Activated CD4-positive, CD25-positive, alpha-beta regulatory T cell treated with anti-CD3 and anti-CD28 coated beads, Interleukin-2, amount 50 U/mL, for 24 hours (primary cell): ENCODE results near the gene SLC50A1.
"Not testable (repeated sequence)": the region's sequence is repeated elsewhere in the genome, so short reads cannot be mapped to it uniquely, and the experiment has no call there.

ENCODE experiments used
- ATAC-seq, 2 donors: fragments of 150-1000 bp; cut with Tn5 transposase; one replicate each; pipeline ENCODE4 v1.10.0; 2021; ENCODE audit warnings: mild to moderate bottlenecking in 1 of 2, moderate library complexity in 1 of 2

SLC50A1 gene

GRCh38 chr1:155137154-155137949 lies 1.7 kb downstream of the SLC50A1 start:
- ATAC-seq, result no peak

DNA sequence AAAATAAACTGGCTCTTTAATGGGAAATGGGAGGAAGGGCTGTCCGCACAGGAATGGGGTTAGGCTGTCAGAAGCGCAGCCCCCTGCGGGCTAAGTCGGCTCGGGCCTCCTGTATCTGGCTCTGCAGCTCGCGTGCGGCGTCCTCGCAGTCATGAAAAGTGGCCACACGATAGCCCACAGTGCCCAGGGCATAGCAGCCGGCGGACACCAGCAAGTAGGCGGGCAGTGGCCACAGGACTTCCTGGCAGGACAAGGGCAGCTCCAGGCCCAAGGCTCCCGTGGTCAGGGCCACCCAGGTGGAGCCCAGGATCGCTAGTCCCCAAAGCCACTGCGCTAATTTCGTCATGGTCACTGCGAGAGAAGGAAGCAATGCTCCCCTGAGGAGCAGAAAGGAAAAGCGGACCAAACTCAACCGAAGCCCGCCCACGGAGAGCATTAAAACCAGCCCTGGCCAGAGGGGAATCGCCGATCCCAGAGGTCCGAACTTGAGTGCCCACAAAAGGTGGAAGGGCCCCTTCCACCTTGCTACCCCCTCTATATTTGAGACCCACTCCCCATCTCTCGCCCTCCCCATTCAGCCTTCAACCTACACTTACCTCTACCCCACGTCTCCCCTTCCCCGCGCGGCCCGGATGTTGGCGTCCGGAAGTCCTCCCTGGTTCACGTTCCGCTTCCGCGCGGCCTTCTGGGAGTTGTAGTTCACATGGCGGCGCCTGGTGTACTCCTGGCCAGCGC lies 4.4 kb downstream of the SLC50A1 start, which contains the start of gene DPM3:
Gene DPM3, minus strand, starts transcription at position 637 of the 735 bp plus-strand sequence. Its CDS starts 291 bp downstream, at position 346.
- ATAC-seq, result peak; percentile 77 to 82

GRCh38 chr1:155140630-155140953 lies 4.9 kb downstream of the SLC50A1 start:
- no peak for ATAC-seq

- ATAC-seq, result no peak
Observed at GRCh38 chr1:155141749-155142148, 6.1 kb downstream of the SLC50A1 start.

DNA sequence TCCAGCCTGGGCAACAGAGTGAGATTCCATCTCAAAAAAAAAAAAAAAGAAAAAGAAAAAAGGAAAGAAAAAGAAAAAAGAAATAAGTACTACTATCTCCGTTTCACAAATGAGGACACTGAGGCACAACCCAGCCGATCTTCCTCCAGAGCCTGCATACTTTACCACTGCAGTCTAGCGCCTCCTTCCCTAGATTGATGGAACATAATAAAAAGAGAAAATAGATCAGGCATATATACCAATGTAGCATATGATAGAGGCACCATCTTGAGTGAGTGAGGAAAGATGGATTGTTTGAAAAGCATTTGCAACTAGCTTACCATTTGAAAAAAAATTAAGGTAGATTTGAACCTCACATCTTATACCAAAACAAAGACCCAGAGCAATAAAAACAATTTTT lies 9.8 kb downstream of the SLC50A1 start:
- ATAC-seq, result no peak

DNA sequence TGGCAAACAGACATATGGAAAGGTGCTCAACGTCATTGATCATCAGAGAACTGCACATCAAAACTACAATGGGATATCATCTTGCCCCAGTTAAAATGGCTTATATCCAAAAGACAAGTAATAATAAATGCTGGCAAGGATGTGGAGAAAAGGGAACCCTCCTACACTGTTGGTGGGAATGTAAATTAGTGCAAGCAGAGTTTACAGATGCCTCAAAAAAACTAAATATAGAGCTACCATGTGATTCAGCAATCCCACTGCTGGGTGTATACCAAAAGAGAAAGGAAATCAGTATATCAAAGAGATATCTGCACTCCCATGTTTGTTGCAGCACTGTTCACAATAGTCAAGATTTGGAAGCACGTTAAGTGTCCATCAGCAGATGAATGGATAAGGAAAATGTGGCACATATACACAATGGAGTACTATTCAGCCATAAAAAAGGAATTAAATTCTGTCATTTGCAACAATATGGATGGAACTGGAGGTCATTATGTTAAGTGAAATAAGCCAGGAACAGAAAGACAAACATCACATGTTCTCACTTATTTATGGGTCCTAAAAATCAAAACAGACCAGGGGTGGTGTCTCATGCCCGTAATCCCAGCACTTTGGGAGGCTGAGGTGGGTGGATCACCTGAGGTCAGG lies 20.5 kb downstream of the SLC50A1 start:
- not testable (repeated sequence) for ATAC-seq

- no peak for ATAC-seq
Observed at GRCh38 chr1:155158991-155159390, 23.3 kb downstream of the SLC50A1 start.

- no peak for ATAC-seq
Observed at GRCh38 chr1:155160128-155160527, 24.5 kb downstream of the SLC50A1 start.

- ATAC-seq, result not testable (repeated sequence)
Observed at GRCh38 chr1:155162631-155163030, 27.0 kb downstream of the SLC50A1 start.

DNA sequence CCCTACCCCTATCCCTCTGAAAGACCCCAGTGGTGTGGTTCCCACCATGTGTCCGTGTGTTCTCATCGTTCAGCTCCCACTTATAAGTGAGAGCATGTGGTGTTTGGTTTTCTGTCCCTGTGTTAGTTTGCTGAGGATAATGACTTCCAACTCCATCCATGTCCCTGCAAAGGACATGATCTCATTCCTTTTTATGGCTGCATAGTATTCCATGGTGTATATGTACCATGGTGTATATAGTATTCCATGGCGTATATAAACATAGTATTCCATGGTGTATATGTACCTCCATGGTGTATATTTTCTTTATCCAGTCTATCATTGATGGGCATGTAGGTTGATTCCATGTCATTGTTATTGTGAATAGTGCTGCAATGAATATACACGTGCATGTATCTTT lies 28.1 kb downstream of the SLC50A1 start:
- ATAC-seq, result not testable (repeated sequence)

- not testable (repeated sequence) for ATAC-seq
Observed at GRCh38 chr1:155164625-155165024, 29.0 kb downstream of the SLC50A1 start.

- ATAC-seq, result no peak
Observed at GRCh38 chr1:155166051-155166470, 30.4 kb downstream of the SLC50A1 start.

GRCh38 chr1:155166471-155167165 lies 31.0 kb downstream of the SLC50A1 start:
- ATAC-seq, result no peak

DNA sequence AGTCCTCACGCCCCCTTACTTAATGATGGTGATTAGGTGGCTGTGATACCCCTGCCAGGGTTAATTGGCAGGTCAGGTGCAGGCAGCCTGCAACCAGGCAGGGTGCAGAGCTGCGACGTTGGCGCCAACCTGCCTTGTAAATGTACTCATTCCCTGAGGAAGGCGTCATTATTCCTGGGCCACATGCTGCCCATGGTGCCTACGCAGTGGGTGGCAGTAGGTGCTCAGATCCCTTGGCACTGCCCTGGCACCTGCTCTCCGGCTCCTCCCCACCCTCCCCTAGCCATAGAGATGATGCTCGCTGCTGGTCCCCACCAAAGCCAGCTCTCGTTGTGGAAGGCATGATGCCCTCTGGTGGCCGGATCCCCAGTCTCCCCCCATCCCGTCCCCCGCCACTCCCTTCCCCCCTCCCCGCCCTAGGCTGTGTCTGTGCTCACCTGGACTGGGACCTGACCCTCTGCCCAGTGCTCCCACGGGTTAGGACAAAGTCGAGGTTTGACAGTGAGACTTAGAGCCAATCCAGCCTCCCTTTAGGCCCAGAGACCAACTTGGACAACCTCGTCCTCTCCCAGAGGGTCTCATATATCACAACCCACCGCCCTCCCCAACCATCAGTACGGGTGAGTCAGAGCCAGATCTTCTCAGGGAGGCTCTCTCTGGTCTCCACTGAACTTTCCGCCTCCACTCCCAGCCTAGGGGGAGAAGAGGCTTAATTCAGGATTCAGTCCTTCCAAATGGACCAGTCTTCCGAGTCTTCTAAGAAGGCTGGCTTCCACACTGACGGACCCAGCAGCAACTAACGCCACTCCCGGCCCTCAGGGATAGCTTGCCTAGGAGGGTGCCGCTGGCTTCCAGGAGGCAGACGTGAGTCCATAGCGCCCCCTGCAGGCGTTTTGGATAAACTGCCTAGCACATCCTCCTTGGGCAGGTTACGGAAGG lies 31.8 kb downstream of the SLC50A1 start:
- ATAC-seq, result peak; percentile 72 to 79

DNA sequence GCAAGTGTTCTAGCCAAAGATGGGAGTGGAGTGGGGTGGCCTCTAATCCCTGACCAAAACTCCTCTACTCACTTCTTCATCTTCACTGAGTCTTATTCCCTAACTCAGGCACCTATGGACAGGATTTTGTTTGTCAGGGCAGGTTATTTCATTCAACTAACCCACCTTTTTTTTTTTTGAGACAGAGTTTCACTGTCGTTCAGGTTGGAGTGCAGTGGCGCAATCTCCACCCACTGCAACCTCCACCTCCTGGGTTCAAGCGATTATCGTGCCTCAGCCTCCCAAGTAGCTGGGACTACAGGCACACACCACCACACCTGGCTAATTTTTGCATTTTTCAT lies 32.4 kb downstream of the SLC50A1 start:
- not testable (repeated sequence) for ATAC-seq

DNA sequence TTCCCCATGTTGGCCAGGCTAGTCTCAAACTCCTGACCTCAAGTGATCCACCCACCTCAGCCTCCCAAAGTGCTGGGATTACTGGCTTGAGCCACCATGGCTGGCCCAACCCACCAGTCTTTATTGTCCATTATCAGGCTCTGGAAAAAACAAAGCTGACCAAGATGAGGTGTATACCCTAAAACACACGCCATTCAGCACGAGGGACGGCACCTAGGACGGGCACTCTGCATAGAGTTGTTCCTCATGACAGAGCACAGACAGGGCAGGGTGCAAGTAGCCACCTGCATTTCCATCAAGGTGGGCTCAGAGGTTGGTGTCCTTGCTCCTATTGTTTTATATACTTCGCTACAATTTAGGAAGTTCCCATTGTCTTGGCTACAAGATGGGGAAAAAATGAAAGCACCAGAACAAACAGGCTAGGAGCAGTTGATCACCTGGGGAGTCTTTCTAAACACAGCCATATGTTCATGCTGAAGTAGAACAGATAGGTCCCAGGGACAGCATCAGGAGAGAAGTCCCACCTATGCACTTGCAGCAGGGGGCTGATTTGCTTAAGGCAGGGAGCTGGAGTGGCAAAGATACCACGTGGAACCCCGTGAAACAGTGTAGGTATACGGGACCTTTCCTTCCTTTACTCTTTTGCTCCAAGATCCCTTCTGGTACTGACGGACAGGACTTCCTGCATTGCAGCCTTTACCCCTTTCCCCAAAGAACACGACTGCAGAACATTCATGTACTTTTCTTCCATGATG lies 33.0 kb downstream of the SLC50A1 start:
- no peak for ATAC-seq

DNA sequence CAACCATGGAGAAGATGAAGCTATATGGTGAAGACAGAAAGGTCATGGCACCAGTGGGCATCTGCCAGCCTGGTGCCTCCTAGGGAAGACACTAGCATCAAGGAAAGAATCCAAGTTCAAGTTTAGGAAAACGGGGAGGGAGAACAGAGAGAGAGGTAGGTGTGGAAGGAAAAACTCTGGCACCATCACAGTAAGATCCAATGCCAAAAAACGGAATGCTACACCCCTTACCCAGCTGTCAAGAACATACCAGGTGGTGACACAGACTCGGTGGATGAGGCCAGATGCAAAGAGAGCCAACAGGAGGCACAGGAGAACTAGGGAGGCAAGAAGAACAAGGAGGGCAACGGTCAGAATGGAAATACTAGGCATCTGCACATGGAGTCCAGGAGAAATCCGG lies 33.9 kb downstream of the SLC50A1 start:
- ATAC-seq, result no peak

GRCh38 chr1:155170101-155170785 lies 34.6 kb downstream of the SLC50A1 start:
- no peak for ATAC-seq

DNA sequence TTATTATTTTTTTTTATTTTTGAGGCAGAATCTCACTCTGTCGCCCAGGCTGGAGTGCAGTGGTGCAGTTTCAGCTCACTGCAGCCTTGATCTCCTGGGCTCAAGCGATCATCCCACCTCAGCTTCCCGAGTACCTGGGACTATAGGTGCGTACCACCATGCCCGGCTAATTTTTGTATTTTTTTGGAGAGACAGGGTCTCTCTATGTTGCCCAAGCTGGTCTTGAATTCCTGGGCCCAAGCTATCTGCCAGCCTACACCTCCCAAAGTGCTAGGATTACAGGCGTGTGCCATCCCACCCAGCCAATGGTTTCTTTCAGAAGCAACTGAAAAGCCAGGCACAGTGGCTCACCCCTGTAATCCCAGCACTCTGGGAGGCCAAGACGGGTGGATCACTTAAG lies 35.2 kb downstream of the SLC50A1 start:
- no peak for ATAC-seq
